SU-DHL-6 (cell line): ENCODE results near the gene TMEM220.

Source experiments
- CTCF ChIP-seq: fragments of 200-600 bp; sonication (generic); IDR thresholded peaks from one replicate; pipeline ENCODE4 v1.5.1; 2017; ENCODE audit warnings: antibody characterized with exemption, mild to moderate bottlenecking, low read length, moderate library complexity; ENCODE audit not compliant: insufficient read depth, poor library complexity, severe bottlenecking
- EZH2phosphoT487 ChIP-seq: fragments of 200-600 bp; sonication (generic), shearing (Covaris generic); conservative IDR thresholded peaks from 2 replicates; pipeline ENCODE4 v1.6.1; 2018; ENCODE audit warnings: mild to moderate bottlenecking, antibody characterized with exemption, low read length, moderate library complexity, mixed read lengths

DNA sequence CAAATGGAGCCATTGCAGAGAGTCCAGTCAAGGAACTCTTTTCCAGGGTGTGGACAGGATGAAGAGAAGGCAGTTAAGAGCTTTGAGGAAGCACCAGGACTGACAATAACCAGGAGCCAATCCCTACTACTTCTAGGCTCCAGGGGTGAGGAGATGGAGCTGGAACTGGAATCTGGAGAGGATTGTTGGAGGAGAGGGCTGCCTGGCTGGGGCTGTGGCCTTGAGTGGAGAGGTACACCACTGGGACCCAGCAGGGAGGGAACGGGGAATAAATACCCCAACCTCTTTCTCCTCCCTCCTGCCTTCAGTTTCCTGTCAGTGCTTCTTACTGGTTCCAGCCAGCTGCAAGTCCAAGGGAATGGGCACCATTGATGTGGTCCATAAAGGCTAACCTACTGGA lies 32.2 kb upstream of the TMEM220 start:
- no peak for TF ChIP-seq CTCF
- TF ChIP-seq EZH2phosphoT487, result no peak
